HG03342 (cell line): ENCODE results near the gene MAMDC2.
A peak's percentile ranks its signal among the peaks of the same experiment; 100 is the strongest.

Experiments
- ATAC-seq: cut with Tn5 transposase; IDR thresholded peaks from one replicate; pipeline ENCODE4 v1.9.1; 2021; ENCODE audit warnings: mild to moderate bottlenecking, moderate library complexity; ENCODE audit not compliant: unreplicated experiment

Gene MAMDC2

DNA sequence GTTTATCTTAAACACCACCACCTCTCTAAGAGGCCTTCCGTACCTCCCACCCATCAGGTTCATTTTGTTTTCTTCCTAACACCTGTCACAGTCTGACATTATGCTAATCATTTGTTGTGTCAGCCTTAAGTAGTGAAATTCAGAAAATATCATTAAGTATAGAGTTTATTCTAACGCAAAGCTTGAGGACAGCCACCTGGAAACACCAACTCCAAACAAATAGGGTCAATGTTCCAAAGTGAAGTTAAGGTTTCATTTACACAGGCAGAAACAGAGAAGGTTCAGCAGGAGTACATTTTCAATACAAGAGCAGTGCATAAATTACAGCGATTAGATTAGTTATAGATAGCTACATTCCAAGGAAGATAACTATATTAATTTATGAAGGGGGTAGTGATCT, 213.9 kb downstream of the MAMDC2 start:
- no peak for ATAC-seq

DNA sequence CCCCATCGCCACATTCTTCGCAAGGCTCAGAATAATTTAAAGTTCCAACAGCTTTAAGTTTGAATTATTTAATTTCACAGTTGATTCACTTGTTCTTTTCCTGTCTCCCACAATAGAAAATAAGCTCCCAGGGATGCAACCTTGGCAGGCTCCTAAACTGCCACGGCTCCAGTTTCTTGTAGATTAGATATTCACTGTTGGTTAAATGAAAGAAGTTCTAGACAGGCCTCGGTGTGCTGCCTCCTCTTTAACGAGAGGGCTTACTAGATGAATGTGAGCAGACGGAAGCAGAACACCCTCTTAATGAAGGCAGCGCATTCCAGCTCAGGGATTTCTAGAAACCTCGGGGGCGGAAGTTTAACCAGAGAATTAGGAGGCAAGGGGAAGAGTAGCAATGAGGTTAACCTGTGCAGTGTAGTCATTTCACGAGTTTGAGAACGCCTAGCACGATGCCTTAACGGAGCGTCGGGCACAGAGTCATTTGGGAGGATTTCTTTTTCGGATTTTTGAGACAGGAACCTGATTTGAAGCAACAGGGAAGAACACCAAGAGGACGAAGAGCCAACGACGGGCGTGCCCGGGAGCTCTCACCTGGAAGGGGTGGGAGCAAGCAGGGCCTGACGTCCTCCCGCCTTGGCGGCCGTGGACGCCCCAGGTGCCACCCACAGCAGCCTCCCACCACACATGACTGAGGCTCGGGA, 214.5 kb downstream of the MAMDC2 start:
- peak; percentile 36 for ATAC-seq

DNA sequence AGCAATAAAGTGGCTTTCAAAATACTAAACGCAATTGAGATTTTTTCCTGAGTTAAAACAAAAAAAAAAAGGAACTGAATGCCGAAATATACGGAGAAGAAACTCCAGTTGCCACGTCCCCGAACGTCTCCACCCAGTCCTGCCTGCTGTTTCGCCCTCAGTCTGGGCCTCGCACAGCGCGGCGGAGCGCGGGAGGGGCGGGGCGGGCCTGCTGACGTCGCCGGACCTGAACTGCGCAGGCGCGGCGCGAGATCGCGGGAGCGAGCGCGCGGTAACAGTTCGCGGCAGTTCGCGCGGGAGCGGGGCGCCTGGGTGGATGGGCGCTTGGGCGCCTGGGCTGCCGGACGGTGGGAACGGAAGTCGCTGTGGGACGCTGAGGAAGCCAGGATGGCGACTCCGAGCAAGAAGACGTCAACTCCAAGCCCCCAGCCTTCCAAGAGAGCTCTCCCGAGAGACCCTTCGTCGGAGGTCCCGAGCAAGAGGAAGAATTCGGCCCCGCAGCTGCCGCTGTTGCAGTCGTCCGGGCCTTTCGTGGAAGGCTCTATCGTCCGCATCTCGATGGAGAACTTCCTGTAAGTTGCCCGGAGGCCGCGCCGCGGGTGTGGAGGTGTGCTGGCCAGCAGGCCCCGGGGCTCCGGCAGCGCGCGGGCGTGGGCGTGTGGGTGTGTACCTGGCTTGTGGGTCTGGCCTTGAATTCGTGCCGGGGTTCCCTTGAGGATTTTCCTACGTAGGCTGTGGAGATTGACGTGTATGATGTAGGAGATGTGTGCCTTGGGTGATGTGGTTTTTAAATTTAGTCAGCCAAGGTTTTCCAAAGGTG, 215.3 kb downstream of the MAMDC2 start, which contains the start of gene SMC5:
TSS of gene SMC5 (plus strand) at position 287 of the 820 bp plus-strand sequence. CDS start at position 388, 101 bp downstream.
- peak; percentile 82 for ATAC-seq

DNA sequence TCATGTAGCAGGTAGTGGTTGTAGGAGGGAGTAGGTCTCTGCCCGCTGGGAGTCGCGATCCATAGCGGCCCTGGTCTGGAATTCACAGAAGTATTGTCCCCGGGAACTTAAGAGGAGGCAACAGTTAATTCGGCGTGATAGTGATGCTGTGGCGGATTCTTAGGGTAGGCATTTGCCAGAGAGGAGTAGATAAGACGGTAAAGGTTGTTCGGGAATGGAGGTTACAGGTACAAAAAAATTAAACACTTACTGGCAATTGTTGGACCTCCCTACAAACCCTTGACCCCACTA, 215.8 kb downstream of the MAMDC2 start:
- ATAC-seq: no peak

DNA sequence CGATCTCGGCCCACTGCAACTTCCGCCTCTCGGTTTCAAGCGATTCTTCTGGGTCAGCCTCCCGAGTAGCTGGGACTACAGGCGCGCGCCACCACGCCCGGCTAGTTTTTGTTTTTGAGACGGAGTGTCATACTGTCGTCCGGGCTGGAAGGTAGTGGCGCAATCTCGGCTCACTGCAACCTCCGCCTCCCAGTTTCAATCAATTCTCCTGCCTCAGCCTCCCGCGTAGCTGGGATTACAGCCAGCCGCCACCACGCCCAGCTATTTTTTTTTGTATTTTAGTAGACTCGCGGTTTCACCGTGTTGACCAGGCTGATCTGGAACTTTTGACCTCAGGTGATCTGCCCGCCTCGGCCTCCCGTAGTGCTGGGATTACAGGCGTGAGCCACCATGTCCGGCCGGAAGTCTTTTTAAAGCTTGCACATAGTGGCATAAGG, 216.4 kb downstream of the MAMDC2 start:
- ATAC-seq: no peak

DNA sequence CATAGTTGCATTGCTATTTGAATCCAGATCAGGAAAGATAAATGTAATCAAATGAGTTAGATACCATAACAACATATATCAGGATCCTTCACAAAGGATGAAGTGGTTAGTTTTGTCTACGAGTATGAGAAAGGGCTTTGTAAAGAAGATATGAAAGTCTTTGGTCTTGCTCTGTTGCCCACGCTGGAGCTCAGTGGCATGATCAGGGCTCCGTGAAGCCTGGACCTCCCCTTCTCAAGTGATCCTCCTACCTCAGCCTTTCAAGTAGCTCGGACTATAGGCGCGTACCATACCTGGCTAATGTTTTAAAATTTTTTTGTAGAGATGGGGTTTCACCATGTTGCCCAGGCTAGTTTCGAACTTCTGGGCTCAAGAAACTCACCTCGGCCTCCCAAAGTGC, 217.0 kb downstream of the MAMDC2 start:
- ATAC-seq: peak; percentile 16

DNA sequence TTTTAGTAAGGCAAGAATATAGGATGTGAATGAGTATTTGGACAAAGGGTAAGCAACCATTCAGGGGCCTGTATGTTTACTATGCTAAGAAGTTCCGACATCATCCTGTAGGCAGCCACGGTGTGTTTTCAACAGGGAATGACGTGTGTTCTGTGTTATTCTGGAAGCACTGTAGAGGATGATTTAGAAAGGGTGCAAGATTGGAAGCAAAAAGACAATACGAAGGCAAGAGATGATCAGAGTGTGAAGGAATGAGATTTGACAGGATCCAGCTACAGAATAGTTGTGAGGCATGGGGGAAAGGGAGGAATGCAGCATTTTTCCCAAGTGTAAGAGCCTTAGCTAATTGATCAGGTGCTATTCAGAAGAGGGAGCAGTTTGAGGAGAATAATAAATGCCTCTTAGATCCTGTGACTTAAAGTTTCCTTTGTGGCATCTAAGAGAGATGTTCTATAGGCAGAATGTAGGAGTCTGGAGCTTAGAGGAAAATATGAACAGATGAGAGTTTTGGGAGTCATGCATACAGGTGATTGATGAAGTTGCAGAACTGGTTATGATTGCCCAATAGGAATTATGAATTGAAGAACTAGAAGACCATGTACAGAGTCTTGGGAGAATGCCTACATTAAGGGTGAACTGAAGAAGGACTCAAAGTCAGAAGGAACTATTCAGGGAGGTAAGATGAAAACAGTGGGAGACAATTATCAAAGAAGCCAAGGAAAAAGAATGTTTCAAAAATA, 217.7 kb downstream of the MAMDC2 start:
- no peak for ATAC-seq

DNA sequence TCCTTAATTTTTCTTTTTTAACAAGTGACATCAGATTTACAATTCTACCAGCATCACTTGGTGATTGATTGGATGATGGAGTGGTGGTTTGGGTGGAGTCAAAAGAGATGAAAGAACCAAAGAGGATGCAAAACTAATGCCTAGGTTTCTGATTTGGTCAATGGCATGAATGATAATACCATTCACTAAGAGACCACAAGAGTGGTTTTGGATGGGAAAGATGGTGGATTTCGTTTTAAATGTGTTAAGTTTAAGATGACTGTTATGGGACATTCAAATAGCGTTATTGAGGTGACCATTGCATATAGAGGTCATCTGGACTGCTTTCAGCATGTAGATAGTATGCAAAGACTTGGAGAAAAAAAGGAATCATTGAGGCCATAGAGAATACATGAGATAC, 218.7 kb downstream of the MAMDC2 start:
- no peak for ATAC-seq

DNA sequence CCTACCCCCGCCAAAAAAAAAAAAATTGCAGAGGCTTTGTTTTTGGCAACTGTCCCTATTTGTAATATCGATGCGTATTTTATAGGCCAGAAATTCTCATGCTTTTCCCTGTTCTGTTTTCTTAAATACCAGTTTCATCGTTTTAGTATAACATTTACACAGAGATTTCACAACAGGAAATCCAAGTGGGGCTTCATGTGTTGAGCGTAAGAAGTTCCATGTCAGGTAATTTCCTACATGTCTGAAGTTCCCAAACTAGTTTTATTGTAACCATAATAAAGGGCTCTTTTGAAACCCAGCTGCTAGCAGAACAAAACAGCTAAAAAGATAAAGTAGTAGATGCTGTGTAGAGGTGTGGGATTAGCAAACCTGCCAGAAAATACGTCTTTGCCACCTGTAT, 219.3 kb downstream of the MAMDC2 start:
- no peak for ATAC-seq

DNA sequence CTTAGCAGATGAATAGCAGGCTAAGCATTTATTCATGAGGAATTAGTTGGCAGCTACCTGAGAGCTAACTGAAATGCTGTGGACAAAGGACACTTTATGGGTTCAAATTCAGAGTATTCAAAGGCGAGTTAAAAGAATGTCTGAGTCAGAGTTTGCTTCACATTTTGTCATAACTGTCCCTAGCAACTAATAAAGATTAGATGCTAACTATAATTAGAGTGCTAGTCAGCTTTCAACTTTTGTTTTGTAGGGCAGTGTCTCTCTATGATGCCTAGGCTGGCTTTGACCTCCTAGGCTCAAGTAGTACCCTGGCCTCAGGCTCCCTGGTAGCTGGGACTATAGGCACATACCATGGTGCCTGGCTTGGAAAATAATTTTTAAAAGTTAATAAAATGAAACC, 219.8 kb downstream of the MAMDC2 start:
- ATAC-seq: no peak
